Coronary artery (tissue), 2 donors: ENCODE results near the gene IRGQ.
"Not testable (repeated sequence)": the region's sequence is repeated elsewhere in the genome, so short reads cannot be mapped to it uniquely, and the experiment has no call there.

Source experiments
- DNase-seq: peaks from one replicate; pipeline ENCODE4 v3.0.0-alpha.2; 2017; ENCODE audit warnings: low spot score
- H3K27ac ChIP-seq, 2 donors: fragments of 200-600 bp; sonication (generic); one replicate each; pipeline ENCODE4 v1.5.1; 2016 to 2019
- H3K4me3 ChIP-seq: fragments of 200-600 bp; sonication (generic); 2 replicates; pipeline ENCODE4 v1.5.1; 2016; ENCODE audit warnings: mild to moderate bottlenecking, moderate library complexity
- CTCF ChIP-seq: fragments of 200-600 bp; sonication (generic); IDR thresholded peaks from one replicate; pipeline ENCODE4 v1.5.1; 2019; ENCODE audit warnings: antibody characterized with exemption

Gene IRGQ

GRCh38 chr19:43589277-43589676 lies 6.7 kb downstream of the IRGQ start:
- no peak for DNase-seq
- Histone ChIP-seq H3K4me3 (no peak overlapping the region), H3K27ac (no peak overlapping the region)
- no peak for TF ChIP-seq CTCF

GRCh38 chr19:43587029-43587428 lies 8.9 kb downstream of the IRGQ start:
- not testable (repeated sequence) for H3K4me3 ChIP-seq, DNase-seq, H3K27ac ChIP-seq

GRCh38 chr19:43586346-43586745 lies 9.6 kb downstream of the IRGQ start:
- DNase-seq, result no peak
- H3K4me3 ChIP-seq, result no peak overlapping the region
- H3K27ac ChIP-seq, result no peak overlapping the region
- no peak for TF ChIP-seq CTCF

GRCh38 chr19:43584484-43584883 lies 11.4 kb downstream of the IRGQ start:
- no peak for DNase-seq
- no peak for TF ChIP-seq CTCF
- no peak overlapping the region for H3K4me3 ChIP-seq
- no peak overlapping the region for H3K27ac ChIP-seq

- no peak for DNase-seq
- H3K4me3 ChIP-seq, result no peak overlapping the region
- TF ChIP-seq CTCF, result no peak
- H3K27ac ChIP-seq, result no peak overlapping the region
These were observed 13.4 kb downstream of the IRGQ start for GRCh38 chr19:43582495-43582894.

- no peak for DNase-seq
- H3K27ac ChIP-seq, result peak overlapping the region in 1 of 2 donors; percentile 39
These were observed 14.5 kb downstream of the IRGQ start for GRCh38 chr19:43581467-43581866.

GRCh38 chr19:43578787-43579186 lies 17.1 kb downstream of the IRGQ start:
- H3K4me3 ChIP-seq, result no peak overlapping the region
- no peak overlapping the region for H3K27ac ChIP-seq
- DNase-seq, result no peak
- no peak for TF ChIP-seq CTCF

More at GRCh38 chr19:43581467-43581866, 14.5 kb downstream of the IRGQ start:
- peak overlapping the region; percentile 71 for H3K4me3 ChIP-seq
- TF ChIP-seq CTCF, result no peak
